Spleen (tissue), 7 donors: ENCODE data around the gene KCTD10.

ENCODE experiments used
- CTCF ChIP-seq, 11 experiments: fragments of 200-600 bp in 7 of 11; fragments of 450-650 bp in 4 of 11; sonication (generic) in 4 of 11; IDR thresholded peaks in 8 of 11; conservative IDR thresholded peaks in 3 of 11; 1 replicate in 7 of 11; 2 replicates in 4 of 11; pipeline versions ENCODE4 v1.4.0 to v1.8.0; 2016 to 2021; ENCODE audit warnings: antibody characterized with exemption in 11 of 11, inconsistent platforms in 4 of 11, mild to moderate bottlenecking in 1 of 11
- POLR2A ChIP-seq, 3 donors: fragments of 450-650 bp; IDR thresholded peaks; one replicate each; pipeline ENCODE4 v1.5.1; 2017; ENCODE audit warnings: antibody characterized with exemption in 3 of 3, mild to moderate bottlenecking in 1 of 3
- POLR2AphosphoS5 ChIP-seq, 3 donors: sonication (generic); formaldehyde crosslinking; IDR thresholded peaks; one replicate each; pipeline ENCODE4 v1.5.1; 2017; ENCODE audit warnings: antibody characterized with exemption in 3 of 3
- donor health status: DM: no; HTN: no; CAD: no; lungs with moderate emphysema.
- donor health status: DM: no; HTN: no; CAD: no.
- donor health status: DM: no; HTN: no; CAD: no.

DNA sequence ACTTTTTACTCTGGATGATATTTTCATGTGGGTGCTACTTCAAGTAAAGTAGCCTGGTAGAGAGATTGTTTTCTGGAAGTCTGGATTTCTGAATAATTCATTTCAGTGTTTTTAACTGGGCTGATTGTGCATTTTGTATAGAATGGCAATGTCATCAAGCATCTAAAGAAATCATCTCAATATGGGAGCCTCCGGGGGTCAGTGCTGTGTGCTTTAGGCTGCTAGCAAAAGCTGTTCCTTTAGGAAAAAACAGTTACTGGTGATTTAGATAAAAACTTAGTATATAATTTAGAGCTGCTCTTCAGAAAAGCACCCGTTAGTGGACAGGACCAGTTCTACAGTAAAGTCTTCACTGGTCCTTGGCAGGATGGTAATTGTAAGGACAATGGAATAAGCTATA is 5.4 kb upstream of the KCTD10 start:
- TF ChIP-seq POLR2A (IDR thresholded peaks at IDR 0.05) (no peak), CTCF (IDR thresholded peaks at IDR 0.05 in 8 of 11, conservative IDR thresholded peaks at IDR 0.05 in 3 of 11) (no peak), POLR2AphosphoS5 (IDR thresholded peaks at IDR 0.05) (no peak)
